HL-60 (cell line): ENCODE results near the gene PRR33.

ENCODE experiments used
- DNase-seq, 2 experiments: peaks; one replicate each; pipeline ENCODE4 v3.0.0-alpha.2; 2010 to 2020; ENCODE audit warnings: low read depth in 1 of 2, low spot score in 1 of 2
- H3K27ac ChIP-seq: fragments of 250-450 bp; sonication (Bioruptor Pico); replicated peaks from 2 replicates; pipeline ENCODE4 v1.5.1; 2020; ENCODE audit warnings: mild to moderate bottlenecking, moderate library complexity
- H3K27me3 ChIP-seq: fragments of 250-450 bp; sonication (Bioruptor Pico); 2 replicates; pipeline ENCODE4 v1.5.1; 2021; ENCODE audit warnings: mild to moderate bottlenecking, moderate library complexity; ENCODE audit not compliant: insufficient read depth, poor library complexity, severe bottlenecking
- H3K4me3 ChIP-seq: replicated peaks from 2 replicates; pipeline ENCODE4 v1.5.1; 2011; ENCODE audit warnings: mild to moderate bottlenecking, control low read depth, low read length; ENCODE audit not compliant: insufficient read depth
- GABPA ChIP-seq: IDR thresholded peaks from 2 replicates; pipeline ENCODE4 v1.6.1; 2012; ENCODE audit warnings: low read depth
- POLR2AphosphoS5 ChIP-seq: IDR thresholded peaks from 2 replicates; pipeline ENCODE4 v1.6.1; 2012; ENCODE audit warnings: low read depth
- SPI1 ChIP-seq: IDR thresholded peaks from 2 replicates; pipeline ENCODE4 v1.6.1; 2012; ENCODE audit warnings: low read depth, mild to moderate bottlenecking, borderline replicate concordance
- TF ChIP-seq, protein P1 (sequence below): IDR thresholded peaks from one replicate; pipeline ENCODE4 v1.5.1; 2011; ENCODE audit warnings: low read length, control low read depth, inconsistent platforms; ENCODE audit not compliant: insufficient read depth
- TF ChIP-seq, protein P2 (sequence below): IDR thresholded peaks from 2 replicates; pipeline ENCODE4 v1.6.1; 2012; ENCODE audit warnings: low read depth; ENCODE audit not compliant: insufficient replicate concordance

PRR33 gene

GRCh38 chr11:1929621-1930461, 38.1 kb upstream of the PRR33 start:
- TF ChIP-seq POLR2AphosphoS5 (no peak), GABPA (no peak)
- TF ChIP-seq, protein P1, sequence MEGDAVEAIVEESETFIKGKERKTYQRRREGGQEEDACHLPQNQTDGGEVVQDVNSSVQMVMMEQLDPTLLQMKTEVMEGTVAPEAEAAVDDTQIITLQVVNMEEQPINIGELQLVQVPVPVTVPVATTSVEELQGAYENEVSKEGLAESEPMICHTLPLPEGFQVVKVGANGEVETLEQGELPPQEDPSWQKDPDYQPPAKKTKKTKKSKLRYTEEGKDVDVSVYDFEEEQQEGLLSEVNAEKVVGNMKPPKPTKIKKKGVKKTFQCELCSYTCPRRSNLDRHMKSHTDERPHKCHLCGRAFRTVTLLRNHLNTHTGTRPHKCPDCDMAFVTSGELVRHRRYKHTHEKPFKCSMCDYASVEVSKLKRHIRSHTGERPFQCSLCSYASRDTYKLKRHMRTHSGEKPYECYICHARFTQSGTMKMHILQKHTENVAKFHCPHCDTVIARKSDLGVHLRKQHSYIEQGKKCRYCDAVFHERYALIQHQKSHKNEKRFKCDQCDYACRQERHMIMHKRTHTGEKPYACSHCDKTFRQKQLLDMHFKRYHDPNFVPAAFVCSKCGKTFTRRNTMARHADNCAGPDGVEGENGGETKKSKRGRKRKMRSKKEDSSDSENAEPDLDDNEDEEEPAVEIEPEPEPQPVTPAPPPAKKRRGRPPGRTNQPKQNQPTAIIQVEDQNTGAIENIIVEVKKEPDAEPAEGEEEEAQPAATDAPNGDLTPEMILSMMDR = no peak
- DNase-seq = no peak
- H3K27me3 ChIP-seq = peaks cover 10% of the 10 kb centered on the region
- H3K27ac ChIP-seq = no peak overlapping the region
- H3K4me3 ChIP-seq = no peak overlapping the region

GRCh38 chr11:1928891-1929541, 37.3 kb upstream of the PRR33 start:
- H3K4me3 ChIP-seq = no peak overlapping the region
- no peak overlapping the region for H3K27ac ChIP-seq
- TF ChIP-seq, protein P1 = no peak
- TF ChIP-seq SPI1 (no peak), GABPA (no peak), POLR2AphosphoS5 (no peak)
- TF ChIP-seq, protein P2, sequence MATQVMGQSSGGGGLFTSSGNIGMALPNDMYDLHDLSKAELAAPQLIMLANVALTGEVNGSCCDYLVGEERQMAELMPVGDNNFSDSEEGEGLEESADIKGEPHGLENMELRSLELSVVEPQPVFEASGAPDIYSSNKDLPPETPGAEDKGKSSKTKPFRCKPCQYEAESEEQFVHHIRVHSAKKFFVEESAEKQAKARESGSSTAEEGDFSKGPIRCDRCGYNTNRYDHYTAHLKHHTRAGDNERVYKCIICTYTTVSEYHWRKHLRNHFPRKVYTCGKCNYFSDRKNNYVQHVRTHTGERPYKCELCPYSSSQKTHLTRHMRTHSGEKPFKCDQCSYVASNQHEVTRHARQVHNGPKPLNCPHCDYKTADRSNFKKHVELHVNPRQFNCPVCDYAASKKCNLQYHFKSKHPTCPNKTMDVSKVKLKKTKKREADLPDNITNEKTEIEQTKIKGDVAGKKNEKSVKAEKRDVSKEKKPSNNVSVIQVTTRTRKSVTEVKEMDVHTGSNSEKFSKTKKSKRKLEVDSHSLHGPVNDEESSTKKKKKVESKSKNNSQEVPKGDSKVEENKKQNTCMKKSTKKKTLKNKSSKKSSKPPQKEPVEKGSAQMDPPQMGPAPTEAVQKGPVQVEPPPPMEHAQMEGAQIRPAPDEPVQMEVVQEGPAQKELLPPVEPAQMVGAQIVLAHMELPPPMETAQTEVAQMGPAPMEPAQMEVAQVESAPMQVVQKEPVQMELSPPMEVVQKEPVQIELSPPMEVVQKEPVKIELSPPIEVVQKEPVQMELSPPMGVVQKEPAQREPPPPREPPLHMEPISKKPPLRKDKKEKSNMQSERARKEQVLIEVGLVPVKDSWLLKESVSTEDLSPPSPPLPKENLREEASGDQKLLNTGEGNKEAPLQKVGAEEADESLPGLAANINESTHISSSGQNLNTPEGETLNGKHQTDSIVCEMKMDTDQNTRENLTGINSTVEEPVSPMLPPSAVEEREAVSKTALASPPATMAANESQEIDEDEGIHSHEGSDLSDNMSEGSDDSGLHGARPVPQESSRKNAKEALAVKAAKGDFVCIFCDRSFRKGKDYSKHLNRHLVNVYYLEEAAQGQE = no peak
- no peak for DNase-seq
- peaks cover 10% of the 10 kb centered on the region for H3K27me3 ChIP-seq

DNA sequence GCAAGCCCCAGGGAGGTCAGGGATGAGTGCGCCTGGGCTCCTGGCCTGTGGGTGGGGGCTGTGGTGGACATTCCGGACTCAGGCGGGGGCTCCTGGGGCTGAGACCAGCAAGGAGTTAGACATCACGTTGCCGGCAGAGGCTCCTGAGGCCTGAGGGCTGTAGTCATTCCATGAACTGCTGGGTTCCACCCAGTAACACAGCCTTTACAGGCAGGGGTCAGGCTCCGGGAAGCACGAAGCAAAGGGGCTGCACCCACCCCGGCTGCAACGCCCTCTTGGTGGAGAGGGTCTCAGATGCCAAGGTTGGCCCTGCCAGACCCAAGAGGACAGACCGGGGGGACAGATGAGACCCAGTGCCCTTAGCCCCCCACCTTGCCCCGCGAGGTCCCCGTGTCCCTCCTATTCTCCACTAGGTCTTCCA, 36.8 kb upstream of the PRR33 start:
- no peak for TF ChIP-seq POLR2AphosphoS5
- TF ChIP-seq GABPA = no peak
- TF ChIP-seq SPI1 = no peak

DNA sequence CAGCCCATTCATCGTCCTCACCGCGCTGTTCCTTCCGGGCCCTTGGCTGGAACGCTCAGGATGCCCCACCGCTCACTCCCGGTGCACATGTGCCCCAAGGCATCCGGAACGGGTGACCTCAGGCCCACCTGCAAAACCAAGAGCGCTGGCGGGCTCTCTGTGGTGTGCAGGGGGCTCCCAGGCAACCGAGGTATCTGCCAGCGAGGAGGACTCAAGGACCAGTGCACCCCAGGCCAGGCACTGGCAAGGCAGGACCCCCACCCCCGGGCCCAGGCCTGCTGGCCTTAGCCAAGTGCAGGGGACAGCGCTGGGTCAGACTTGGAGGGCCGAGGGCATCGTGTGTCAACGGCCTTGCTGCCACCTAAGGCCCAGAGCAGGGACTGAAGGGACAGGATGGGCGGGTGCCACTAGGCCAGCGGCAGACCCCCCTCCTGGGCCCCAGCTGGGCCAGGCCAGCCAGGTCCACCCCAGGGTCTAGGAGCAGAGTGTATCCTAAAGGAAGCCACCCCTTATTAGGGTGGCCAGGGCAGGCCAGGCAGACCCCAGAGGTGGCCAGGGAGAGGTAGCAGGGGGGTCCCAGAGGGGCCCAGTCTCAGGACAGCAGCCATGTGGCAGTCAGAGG, 36.3 kb upstream of the PRR33 start:
- peaks cover 4% of the 10 kb centered on the region for H3K27me3 ChIP-seq
- DNase-seq = no peak
- H3K4me3 ChIP-seq = no peak overlapping the region
- TF ChIP-seq GABPA (no peak), SPI1 (no peak), POLR2AphosphoS5 (no peak)
- TF ChIP-seq, protein P2 = no peak
- TF ChIP-seq, protein P1 = no peak
- H3K27ac ChIP-seq = no peak overlapping the region

More for the DNA sequence above, 36.8 kb upstream of the PRR33 start:
- no peak overlapping the region for H3K4me3 ChIP-seq
- H3K27me3 ChIP-seq = peaks cover 8% of the 10 kb centered on the region
- no peak for DNase-seq
- H3K27ac ChIP-seq = no peak overlapping the region
